Loucy (cell line): ENCODE measurements around the gene SMCO2.

Experiments used
- CTCF ChIP-seq: fragments of 200-600 bp; sonication (generic); conservative IDR thresholded peaks from 2 replicates; pipeline ENCODE4 v1.5.1; 2014; ENCODE audit warnings: mild to moderate bottlenecking, antibody characterized with exemption, low read length
- EZH2phosphoT487 ChIP-seq: fragments of 200-600 bp; IDR thresholded peaks from 2 replicates; pipeline ENCODE4 v1.6.1; 2018; ENCODE audit warnings: antibody characterized with exemption, mild to moderate bottlenecking, moderate library complexity, borderline replicate concordance

GRCh38 chr12:27505109-27505508 lies 58.6 kb downstream of the SMCO2 start:
- TF ChIP-seq EZH2phosphoT487 (no peak), CTCF (no peak)
